ENCODE measurements around the gene FAM210A.

- TF ChIP-seq, protein P1, sequence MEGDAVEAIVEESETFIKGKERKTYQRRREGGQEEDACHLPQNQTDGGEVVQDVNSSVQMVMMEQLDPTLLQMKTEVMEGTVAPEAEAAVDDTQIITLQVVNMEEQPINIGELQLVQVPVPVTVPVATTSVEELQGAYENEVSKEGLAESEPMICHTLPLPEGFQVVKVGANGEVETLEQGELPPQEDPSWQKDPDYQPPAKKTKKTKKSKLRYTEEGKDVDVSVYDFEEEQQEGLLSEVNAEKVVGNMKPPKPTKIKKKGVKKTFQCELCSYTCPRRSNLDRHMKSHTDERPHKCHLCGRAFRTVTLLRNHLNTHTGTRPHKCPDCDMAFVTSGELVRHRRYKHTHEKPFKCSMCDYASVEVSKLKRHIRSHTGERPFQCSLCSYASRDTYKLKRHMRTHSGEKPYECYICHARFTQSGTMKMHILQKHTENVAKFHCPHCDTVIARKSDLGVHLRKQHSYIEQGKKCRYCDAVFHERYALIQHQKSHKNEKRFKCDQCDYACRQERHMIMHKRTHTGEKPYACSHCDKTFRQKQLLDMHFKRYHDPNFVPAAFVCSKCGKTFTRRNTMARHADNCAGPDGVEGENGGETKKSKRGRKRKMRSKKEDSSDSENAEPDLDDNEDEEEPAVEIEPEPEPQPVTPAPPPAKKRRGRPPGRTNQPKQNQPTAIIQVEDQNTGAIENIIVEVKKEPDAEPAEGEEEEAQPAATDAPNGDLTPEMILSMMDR (IDR thresholded peaks at IDR 0.05) = no peak
- no peak for TF ChIP-seq EZH2 (IDR thresholded peaks at IDR 0.05; ENCODE audit: borderline replicate concordance, insufficient read depth, low read depth, low read length, poor library complexity, severe bottlenecking)
Measured at GRCh38 chr18:13625355-13625754, 101.0 kb downstream of the FAM210A start.
